GM23338 (cell line): ENCODE measurements around the gene C7orf25. TPM values are rescaled to one million over a fixed set of nuclear protein-coding genes. Genes with fewer than 3 reads are reported as not detected.

Experiments used
- ATAC-seq: fragments of 200-7000 bp; cut with Tn5 transposase; 3 replicates; pipeline ENCODE4 v1.9.1; 2020
- DNase-seq: peaks from one replicate; pipeline ENCODE4 v3.0.0-alpha.2; 2015; ENCODE audit warnings: low spot score
- H2AFZ ChIP-seq: fragments of 200-600 bp; sonication (generic); 2 replicates; pipeline ENCODE4 v1.8.0; 2016; ENCODE audit warnings: antibody characterized with exemption, mild to moderate bottlenecking, moderate library complexity
- H3F3A ChIP-seq: fragments of 200-600 bp; sonication (generic); replicated peaks from 2 replicates; pipeline ENCODE4 v1.8.0; 2017; ENCODE audit warnings: antibody characterized with exemption, mixed run types, low read depth
- H3K27ac ChIP-seq: fragments of 200-600 bp; sonication (generic); 2 replicates; pipeline ENCODE4 v1.6.1; 2016; ENCODE audit warnings: low read depth
- H3K27me3 ChIP-seq: fragments of 200-600 bp; sonication (generic); 2 replicates; pipeline ENCODE4 v1.8.0; 2016; ENCODE audit warnings: mild to moderate bottlenecking, mixed run types, moderate library complexity; ENCODE audit not compliant: insufficient read depth
- H3K36me3 ChIP-seq: fragments of 200-600 bp; sonication (generic); 2 replicates; pipeline ENCODE4 v1.8.0; 2016; ENCODE audit warnings: mild to moderate bottlenecking; ENCODE audit not compliant: insufficient read depth
- H3K4me1 ChIP-seq: fragments of 200-600 bp; sonication (generic); 2 replicates; pipeline ENCODE4 v1.8.0; 2016; ENCODE audit warnings: mild to moderate bottlenecking, moderate library complexity; ENCODE audit not compliant: insufficient read depth
- H3K4me2 ChIP-seq: fragments of 200-600 bp; sonication (generic); 2 replicates; pipeline ENCODE4 v1.7.1; 2017; ENCODE audit warnings: mixed run types
- H3K4me3 ChIP-seq: fragments of 200-600 bp; sonication (generic); 2 replicates; pipeline ENCODE4 v1.6.1; 2016; ENCODE audit warnings: mixed run types
- H3K79me2 ChIP-seq: fragments of 200-600 bp; sonication (generic); replicated peaks from 2 replicates; pipeline ENCODE4 v1.8.0; 2017; ENCODE audit warnings: mild to moderate bottlenecking; ENCODE audit not compliant: insufficient read depth
- H3K9me2 ChIP-seq: fragments of 200-600 bp; sonication (generic); 2 replicates; pipeline ENCODE4 v1.8.0; 2017; ENCODE audit not compliant: insufficient read depth
- H4K20me1 ChIP-seq: fragments of 200-600 bp; sonication (generic); replicated peaks from 2 replicates; pipeline ENCODE4 v1.8.0; 2017; ENCODE audit warnings: mild to moderate bottlenecking; ENCODE audit not compliant: insufficient read depth
- H3K27ac Mint-ChIP-seq: 2 replicates; pipeline ENCODE4 v1.8.0; 2020; ENCODE audit warnings: inconsistent platforms, mild to moderate bottlenecking, moderate library complexity, mixed read lengths
- H3K27me3 Mint-ChIP-seq: 3 replicates; pipeline ENCODE4 v1.8.0; 2022; ENCODE audit warnings: low read depth, mild to moderate bottlenecking, moderate library complexity, mixed read lengths, inconsistent platforms; ENCODE audit not compliant: insufficient read depth, poor library complexity
- H3K36me3 Mint-ChIP-seq: 3 replicates; pipeline ENCODE4 v1.8.0; 2021; ENCODE audit warnings: low read depth, mild to moderate bottlenecking, inconsistent platforms, moderate library complexity, mixed read lengths
- H3K4me1 Mint-ChIP-seq: 3 replicates; pipeline ENCODE4 v1.8.0; 2020; ENCODE audit warnings: mild to moderate bottlenecking, inconsistent platforms, mixed read lengths
- H3K4me3 Mint-ChIP-seq: 3 replicates; pipeline ENCODE4 v1.8.0; 2021; ENCODE audit warnings: moderate library complexity, mild to moderate bottlenecking, inconsistent platforms, mixed read lengths
- H3K9me3 Mint-ChIP-seq: 3 replicates; pipeline ENCODE4 v1.8.0; 2020; ENCODE audit warnings: moderate library complexity, mild to moderate bottlenecking, inconsistent platforms, mixed read lengths
- CREB1 ChIP-seq: fragments of 250-450 bp; sonication (Bioruptor Pico); IDR thresholded peaks from 2 replicates; pipeline ENCODE4 v1.5.0; 2020; ENCODE audit warnings: low read depth, mild to moderate bottlenecking, moderate library complexity
- EZH2phosphoT487 ChIP-seq: fragments of 200-600 bp; sonication (generic); IDR thresholded peaks from one replicate; pipeline ENCODE4 v1.8.1; 2018; ENCODE audit warnings: antibody characterized with exemption; ENCODE audit not compliant: unreplicated experiment
- STAT1 ChIP-seq: IDR thresholded peaks from one replicate; pipeline ENCODE4 v1.6.1; 2016; ENCODE audit warnings: antibody characterized with exemption; ENCODE audit not compliant: unreplicated experiment
- polyA plus RNA-seq: library from polyadenylated mRNA; unstranded; fragments of >200 nt; fragmentation: Nextera tagmentation; extraction: Ambion mirVana; gene quantifications from 2 replicates; pipeline ENCODE4 v1.2.1, GENCODE V29; 2016
- total RNA-seq: library from RNA; depleted of rRNA; stranded (reverse); fragments of >200 nt; shearing (Covaris generic); gene quantifications from 2 replicates; pipeline ENCODE4 v1.2.3, GENCODE V29; 2014
- TF ChIP-seq, protein P1 (sequence below): IDR thresholded peaks from 2 replicates; pipeline ENCODE4 v1.6.1; 2016; ENCODE audit warnings: antibody characterized with exemption
- TF ChIP-seq, protein P2 (sequence below): IDR thresholded peaks from one replicate; pipeline ENCODE4 v1.6.1; 2018; ENCODE audit warnings: antibody characterized with exemption; ENCODE audit not compliant: unreplicated experiment
- TF ChIP-seq, protein P3 (sequence below), 2 experiments: fragments of 200-600 bp in 1 of 2; sonication (generic) in 1 of 2; conservative IDR thresholded peaks; 2 replicates each; pipeline versions ENCODE4 v1.5.1 to v1.6.1; 2016 to 2017; ENCODE audit warnings: antibody characterized with exemption in 2 of 2, low read depth in 2 of 2, mild to moderate bottlenecking in 2 of 2, moderate library complexity in 1 of 2
- TF ChIP-seq, protein P4 (sequence below): fragments of 250-450 bp; sonication (Bioruptor Pico); IDR thresholded peaks from 2 replicates; pipeline ENCODE4 v1.5.0; 2020; ENCODE audit warnings: mild to moderate bottlenecking, moderate library complexity

C7orf25 gene
- total and polyA plus RNA-seq, 2 experiments from 2014 or later: 1.7 to 8.7 TPM

DNA sequence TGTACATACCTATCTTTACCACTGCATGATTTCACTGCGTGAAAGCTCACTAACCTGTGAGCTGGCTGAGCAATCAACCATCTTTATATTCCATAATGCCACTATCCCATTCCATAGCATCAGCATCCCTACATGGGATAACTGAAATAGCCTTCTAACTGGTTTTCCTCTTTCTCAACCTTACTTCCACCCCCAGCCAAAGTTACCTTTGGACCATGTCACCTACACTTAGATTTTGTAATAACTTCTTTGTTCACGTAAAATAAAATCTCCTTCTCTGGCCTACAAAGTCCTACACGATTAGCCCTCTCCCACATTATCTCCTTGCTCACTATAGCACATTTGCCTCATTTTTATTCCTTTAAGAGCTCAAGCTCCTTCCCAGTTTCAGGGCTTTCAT is 17.6 kb upstream of the C7orf25 start (continued):
- TF ChIP-seq, protein P1, sequence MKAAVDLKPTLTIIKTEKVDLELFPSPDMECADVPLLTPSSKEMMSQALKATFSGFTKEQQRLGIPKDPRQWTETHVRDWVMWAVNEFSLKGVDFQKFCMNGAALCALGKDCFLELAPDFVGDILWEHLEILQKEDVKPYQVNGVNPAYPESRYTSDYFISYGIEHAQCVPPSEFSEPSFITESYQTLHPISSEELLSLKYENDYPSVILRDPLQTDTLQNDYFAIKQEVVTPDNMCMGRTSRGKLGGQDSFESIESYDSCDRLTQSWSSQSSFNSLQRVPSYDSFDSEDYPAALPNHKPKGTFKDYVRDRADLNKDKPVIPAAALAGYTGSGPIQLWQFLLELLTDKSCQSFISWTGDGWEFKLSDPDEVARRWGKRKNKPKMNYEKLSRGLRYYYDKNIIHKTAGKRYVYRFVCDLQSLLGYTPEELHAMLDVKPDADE: no peak
- TF ChIP-seq, protein P2, sequence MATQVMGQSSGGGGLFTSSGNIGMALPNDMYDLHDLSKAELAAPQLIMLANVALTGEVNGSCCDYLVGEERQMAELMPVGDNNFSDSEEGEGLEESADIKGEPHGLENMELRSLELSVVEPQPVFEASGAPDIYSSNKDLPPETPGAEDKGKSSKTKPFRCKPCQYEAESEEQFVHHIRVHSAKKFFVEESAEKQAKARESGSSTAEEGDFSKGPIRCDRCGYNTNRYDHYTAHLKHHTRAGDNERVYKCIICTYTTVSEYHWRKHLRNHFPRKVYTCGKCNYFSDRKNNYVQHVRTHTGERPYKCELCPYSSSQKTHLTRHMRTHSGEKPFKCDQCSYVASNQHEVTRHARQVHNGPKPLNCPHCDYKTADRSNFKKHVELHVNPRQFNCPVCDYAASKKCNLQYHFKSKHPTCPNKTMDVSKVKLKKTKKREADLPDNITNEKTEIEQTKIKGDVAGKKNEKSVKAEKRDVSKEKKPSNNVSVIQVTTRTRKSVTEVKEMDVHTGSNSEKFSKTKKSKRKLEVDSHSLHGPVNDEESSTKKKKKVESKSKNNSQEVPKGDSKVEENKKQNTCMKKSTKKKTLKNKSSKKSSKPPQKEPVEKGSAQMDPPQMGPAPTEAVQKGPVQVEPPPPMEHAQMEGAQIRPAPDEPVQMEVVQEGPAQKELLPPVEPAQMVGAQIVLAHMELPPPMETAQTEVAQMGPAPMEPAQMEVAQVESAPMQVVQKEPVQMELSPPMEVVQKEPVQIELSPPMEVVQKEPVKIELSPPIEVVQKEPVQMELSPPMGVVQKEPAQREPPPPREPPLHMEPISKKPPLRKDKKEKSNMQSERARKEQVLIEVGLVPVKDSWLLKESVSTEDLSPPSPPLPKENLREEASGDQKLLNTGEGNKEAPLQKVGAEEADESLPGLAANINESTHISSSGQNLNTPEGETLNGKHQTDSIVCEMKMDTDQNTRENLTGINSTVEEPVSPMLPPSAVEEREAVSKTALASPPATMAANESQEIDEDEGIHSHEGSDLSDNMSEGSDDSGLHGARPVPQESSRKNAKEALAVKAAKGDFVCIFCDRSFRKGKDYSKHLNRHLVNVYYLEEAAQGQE: no peak
- TF ChIP-seq, protein P3, sequence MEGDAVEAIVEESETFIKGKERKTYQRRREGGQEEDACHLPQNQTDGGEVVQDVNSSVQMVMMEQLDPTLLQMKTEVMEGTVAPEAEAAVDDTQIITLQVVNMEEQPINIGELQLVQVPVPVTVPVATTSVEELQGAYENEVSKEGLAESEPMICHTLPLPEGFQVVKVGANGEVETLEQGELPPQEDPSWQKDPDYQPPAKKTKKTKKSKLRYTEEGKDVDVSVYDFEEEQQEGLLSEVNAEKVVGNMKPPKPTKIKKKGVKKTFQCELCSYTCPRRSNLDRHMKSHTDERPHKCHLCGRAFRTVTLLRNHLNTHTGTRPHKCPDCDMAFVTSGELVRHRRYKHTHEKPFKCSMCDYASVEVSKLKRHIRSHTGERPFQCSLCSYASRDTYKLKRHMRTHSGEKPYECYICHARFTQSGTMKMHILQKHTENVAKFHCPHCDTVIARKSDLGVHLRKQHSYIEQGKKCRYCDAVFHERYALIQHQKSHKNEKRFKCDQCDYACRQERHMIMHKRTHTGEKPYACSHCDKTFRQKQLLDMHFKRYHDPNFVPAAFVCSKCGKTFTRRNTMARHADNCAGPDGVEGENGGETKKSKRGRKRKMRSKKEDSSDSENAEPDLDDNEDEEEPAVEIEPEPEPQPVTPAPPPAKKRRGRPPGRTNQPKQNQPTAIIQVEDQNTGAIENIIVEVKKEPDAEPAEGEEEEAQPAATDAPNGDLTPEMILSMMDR (conservative IDR thresholded peaks at IDR 0.05; ENCODE audit: low read depth in 2 of 2): no peak

DNA sequence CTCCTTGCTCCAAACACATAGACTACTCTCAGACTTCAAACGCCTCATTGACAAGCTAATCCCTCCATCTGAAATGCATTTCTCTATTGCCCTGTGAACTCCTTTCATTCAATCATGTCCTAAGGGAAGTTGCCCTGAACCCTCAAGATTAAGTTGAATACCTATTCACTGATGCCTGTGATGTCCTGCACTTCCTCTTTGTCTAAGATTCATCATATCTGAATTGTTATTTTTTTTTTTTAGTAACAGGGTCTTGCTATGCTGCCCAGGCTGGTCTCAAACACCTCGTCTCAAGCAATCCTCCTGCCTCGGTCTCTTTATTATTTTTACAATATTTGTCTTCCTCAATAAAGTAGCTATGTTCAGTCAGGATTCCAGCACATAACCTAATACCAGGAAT is 16.9 kb upstream of the C7orf25 start:
- H3K27ac Mint-ChIP-seq: no peak overlapping the region
- TF ChIP-seq EZH2phosphoT487 (no peak), STAT1 (no peak), CREB1 (CRISPR knock-in tag) (no peak)
- TF ChIP-seq, protein P3 (conservative IDR thresholded peaks at IDR 0.05; ENCODE audit: low read depth in 2 of 2): no peak
- TF ChIP-seq, protein P4, sequence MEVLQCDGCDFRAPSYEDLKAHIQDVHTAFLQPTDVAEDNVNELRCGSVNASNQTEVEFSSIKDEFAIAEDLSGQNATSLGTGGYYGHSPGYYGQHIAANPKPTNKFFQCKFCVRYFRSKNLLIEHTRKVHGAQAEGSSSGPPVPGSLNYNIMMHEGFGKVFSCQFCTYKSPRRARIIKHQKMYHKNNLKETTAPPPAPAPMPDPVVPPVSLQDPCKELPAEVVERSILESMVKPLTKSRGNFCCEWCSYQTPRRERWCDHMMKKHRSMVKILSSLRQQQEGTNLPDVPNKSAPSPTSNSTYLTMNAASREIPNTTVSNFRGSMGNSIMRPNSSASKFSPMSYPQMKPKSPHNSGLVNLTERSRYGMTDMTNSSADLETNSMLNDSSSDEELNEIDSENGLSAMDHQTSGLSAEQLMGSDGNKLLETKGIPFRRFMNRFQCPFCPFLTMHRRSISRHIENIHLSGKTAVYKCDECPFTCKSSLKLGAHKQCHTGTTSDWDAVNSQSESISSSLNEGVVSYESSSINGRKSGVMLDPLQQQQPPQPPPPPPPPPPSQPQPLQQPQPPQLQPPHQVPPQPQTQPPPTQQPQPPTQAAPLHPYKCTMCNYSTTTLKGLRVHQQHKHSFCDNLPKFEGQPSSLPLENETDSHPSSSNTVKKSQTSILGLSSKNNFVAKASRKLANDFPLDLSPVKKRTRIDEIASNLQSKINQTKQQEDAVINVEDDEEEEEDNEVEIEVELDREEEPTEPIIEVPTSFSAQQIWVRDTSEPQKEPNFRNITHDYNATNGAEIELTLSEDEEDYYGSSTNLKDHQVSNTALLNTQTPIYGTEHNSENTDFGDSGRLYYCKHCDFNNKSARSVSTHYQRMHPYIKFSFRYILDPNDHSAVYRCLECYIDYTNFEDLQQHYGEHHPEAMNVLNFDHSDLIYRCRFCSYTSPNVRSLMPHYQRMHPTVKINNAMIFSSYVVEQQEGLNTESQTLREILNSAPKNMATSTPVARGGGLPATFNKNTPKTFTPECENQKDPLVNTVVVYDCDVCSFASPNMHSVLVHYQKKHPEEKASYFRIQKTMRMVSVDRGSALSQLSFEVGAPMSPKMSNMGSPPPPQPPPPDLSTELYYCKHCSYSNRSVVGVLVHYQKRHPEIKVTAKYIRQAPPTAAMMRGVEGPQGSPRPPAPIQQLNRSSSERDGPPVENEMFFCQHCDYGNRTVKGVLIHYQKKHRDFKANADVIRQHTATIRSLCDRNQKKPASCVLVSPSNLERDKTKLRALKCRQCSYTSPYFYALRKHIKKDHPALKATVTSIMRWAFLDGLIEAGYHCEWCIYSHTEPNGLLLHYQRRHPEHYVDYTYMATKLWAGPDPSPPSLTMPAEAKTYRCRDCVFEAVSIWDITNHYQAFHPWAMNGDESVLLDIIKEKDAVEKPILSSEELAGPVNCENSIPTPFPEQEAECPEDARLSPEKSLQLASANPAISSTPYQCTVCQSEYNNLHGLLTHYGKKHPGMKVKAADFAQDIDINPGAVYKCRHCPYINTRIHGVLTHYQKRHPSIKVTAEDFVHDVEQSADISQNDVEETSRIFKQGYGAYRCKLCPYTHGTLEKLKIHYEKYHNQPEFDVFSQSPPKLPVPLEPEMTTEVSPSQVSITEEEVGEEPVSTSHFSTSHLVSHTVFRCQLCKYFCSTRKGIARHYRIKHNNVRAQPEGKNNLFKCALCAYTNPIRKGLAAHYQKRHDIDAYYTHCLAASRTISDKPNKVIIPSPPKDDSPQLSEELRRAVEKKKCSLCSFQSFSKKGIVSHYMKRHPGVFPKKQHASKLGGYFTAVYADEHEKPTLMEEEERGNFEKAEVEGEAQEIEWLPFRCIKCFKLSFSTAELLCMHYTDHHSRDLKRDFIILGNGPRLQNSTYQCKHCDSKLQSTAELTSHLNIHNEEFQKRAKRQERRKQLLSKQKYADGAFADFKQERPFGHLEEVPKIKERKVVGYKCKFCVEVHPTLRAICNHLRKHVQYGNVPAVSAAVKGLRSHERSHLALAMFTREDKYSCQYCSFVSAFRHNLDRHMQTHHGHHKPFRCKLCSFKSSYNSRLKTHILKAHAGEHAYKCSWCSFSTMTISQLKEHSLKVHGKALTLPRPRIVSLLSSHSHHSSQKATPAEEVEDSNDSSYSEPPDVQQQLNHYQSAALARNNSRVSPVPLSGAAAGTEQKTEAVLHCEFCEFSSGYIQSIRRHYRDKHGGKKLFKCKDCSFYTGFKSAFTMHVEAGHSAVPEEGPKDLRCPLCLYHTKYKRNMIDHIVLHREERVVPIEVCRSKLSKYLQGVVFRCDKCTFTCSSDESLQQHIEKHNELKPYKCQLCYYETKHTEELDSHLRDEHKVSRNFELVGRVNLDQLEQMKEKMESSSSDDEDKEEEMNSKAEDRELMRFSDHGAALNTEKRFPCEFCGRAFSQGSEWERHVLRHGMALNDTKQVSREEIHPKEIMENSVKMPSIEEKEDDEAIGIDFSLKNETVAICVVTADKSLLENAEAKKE (CRISPR knock-in tag): no peak
- TF ChIP-seq, protein P1: no peak

More for the DNA sequence above, 16.9 kb upstream of the C7orf25 start:
- Mint-ChIP-seq H3K4me1 (peaks cover 14% of the 10 kb centered on the region; the same call in 2 of the 3 replicates), H3K9me3 (no peaks in the 10 kb centered on the region), H3K27me3 (peaks cover 15% of the 10 kb centered on the region), H3K36me3 (peaks cover 42% of the 10 kb centered on the region; the same call in 2 of the 3 replicates), H3K4me3 (no peak overlapping the region)
- Histone ChIP-seq H3K9me2 (no peaks in the 10 kb centered on the region), H3K4me3 (no peak overlapping the region), H3K4me2 (peak overlapping the region; percentile 94; the same call in 1 of the 2 replicates), H2AFZ (no peak overlapping the region), H3K79me2 (peaks cover 91% of the 10 kb centered on the region), H3F3A (no peaks in the 10 kb centered on the region), H4K20me1 (peaks cover 61% of the 10 kb centered on the region), H3K27me3 (no peaks in the 10 kb centered on the region), H3K36me3 (peaks cover 36% of the 10 kb centered on the region), H3K27ac (no peak overlapping the region; the same call in 1 of the 2 replicates), H3K4me1 (peaks cover 12% of the 10 kb centered on the region)
- DNase-seq (no peak), ATAC-seq (no peak)
